Stomach (tissue), 9 donors: ENCODE data around the gene CDC42. TPM values are rescaled to one million over a fixed set of nuclear protein-coding genes. Genes with fewer than 3 reads are reported as not detected.
"Not testable (repeated sequence)": the region's sequence is repeated elsewhere in the genome, so short reads cannot be mapped to it uniquely, and the experiment has no call there.

Experiments used
- DNase-seq, 2 donors: peaks; one replicate each; pipeline versions ENCODE4 v3.0.0 to v3.0.0-alpha.2; 2013 to 2019
- H3K27ac ChIP-seq, 5 donors: fragments of 200-600 bp in 4 of 5; sonication (generic) in 4 of 5; one replicate each; pipeline ENCODE4 v1.5.1; 2013 to 2019; ENCODE audit warnings: mild to moderate bottlenecking in 1 of 5, moderate library complexity in 1 of 5
- H3K27me3 ChIP-seq, 3 donors: fragments of 200-600 bp; sonication (generic); one replicate each; pipeline ENCODE4 v1.5.1; 2017 to 2019; ENCODE audit warnings: mixed run types in 1 of 3
- H3K36me3 ChIP-seq, 4 donors: fragments of 200-600 bp; sonication (generic); 1 replicate in 3 of 4; 2 replicates in 1 of 4; pipeline ENCODE4 v1.5.1; 2016 to 2019
- H3K4me1 ChIP-seq, 4 donors: fragments of 200-600 bp; sonication (generic); one replicate each; pipeline ENCODE4 v1.5.1; 2016 to 2019
- H3K4me3 ChIP-seq, 4 donors: fragments of 200-600 bp; sonication (generic) in 3 of 4; one replicate each; pipeline ENCODE4 v1.5.1; 2016 to 2019; ENCODE audit warnings: mild to moderate bottlenecking in 1 of 4
- H3K9me3 ChIP-seq, 4 donors: fragments of 200-600 bp; sonication (generic); one replicate each; pipeline ENCODE4 v1.5.1; 2016 to 2019
- EP300 ChIP-seq: sonication (generic); formaldehyde crosslinking; IDR thresholded peaks from one replicate; pipeline ENCODE4 v1.6.1; 2017; ENCODE audit warnings: antibody characterized with exemption
- POLR2A ChIP-seq, 4 donors: fragments of 450-650 bp; IDR thresholded peaks; one replicate each; pipeline ENCODE4 v1.6.1; 2016; ENCODE audit warnings: antibody characterized with exemption in 4 of 4, control low read depth in 2 of 4, mild to moderate bottlenecking in 1 of 4, moderate library complexity in 1 of 4
- POLR2AphosphoS5 ChIP-seq, 3 donors: sonication (generic); formaldehyde crosslinking; IDR thresholded peaks; one replicate each; pipeline ENCODE4 v1.6.1; 2016; ENCODE audit warnings: antibody characterized with exemption in 3 of 3
- WGBS, 5 donors: extraction: QIAGEN DNeasy Blood & Tissue Kit in 3 of 5; methylation state at CpG; one replicate each; pipeline versions ENCODE4 v1.1.5 to v1.1.7; 2013 to 2018; 5-methylcytosine and 5-hydroxymethylcytosine counted together
- intact Hi-C: fragments of 100-400 bp; cut with DNase I; formaldehyde crosslinking; loops from one replicate; pipeline ENCODE4 v1.15.1; 2023; ENCODE audit warnings: low total_unique reads
- polyA plus RNA-seq, 3 donors: library from polyadenylated mRNA; stranded (reverse); fragments of 200-250 nt; gene quantifications; one replicate each; pipeline ENCODE4 v1.2.3, GENCODE V29; 2013
- total RNA-seq, 5 donors: library from RNA; depleted of rRNA; stranded (reverse); fragments of >200 nt; gene quantifications; one replicate each; pipeline versions ENCODE4 v1.1.0 to v1.2.3, GENCODE V29; 2014 to 2016
- TF ChIP-seq, protein P1 (sequence below), 7 experiments: fragments of 450-650 bp in 4 of 7; fragments of 200-600 bp in 3 of 7; sonication (generic) in 3 of 7; IDR thresholded peaks; one replicate each; pipeline ENCODE4 v1.5.1; 2016 to 2019; ENCODE audit warnings: antibody characterized with exemption in 7 of 7, control low read depth in 2 of 7, mild to moderate bottlenecking in 1 of 7
- donor health status: healthy with polysubstance abuse.
- donor health status: Bipolar disorder and iron deficiency.
- donor health status: healthy.

Gene CDC42
- total and polyA plus RNA-seq, 8 donors: 72.4 to 425 (median 122) TPM

DNA sequence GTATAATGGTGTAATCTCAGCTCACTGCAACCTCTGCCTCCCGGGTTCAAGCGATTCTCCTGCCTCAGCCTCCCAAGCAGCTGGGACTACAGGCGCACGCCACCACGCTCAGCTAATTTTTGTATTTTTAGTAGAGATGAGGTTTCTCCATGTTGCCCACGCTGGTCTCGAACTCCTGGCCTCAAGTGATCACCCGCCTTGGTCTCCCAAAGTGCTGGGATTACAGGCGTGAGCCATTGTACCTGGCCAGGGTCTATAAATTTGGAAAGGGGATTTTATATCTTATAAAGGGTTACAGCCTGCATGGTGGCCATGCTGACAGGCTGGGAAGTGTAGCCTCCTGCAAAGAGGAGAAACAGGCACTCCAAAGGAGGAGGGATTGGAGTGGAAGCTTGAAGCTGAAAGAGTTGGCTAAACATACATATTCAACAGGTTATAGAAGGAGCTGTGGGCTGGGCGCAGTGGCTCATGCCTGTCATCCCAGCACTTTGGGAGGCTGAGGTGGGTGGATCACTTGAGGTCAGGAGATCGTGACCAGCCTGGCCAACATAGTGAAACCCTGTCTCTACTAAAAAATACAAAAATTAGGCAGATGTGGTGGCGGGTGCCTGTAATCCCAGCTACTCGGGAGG, 37.8 kb upstream of the CDC42 start:
- H3K4me1 ChIP-seq, DNase-seq, H3K36me3 ChIP-seq, H3K4me3 ChIP-seq, H3K27ac ChIP-seq, intact Hi-C loops, H3K27me3 ChIP-seq, H3K9me3 ChIP-seq: not testable (repeated sequence)
- WGBS, 5 donors: 82 to 94% (median 91%) methylated on average over 13 of the region's 13 CpGs

- TF ChIP-seq POLR2AphosphoS5 (IDR thresholded peaks at IDR 0.05) (no peak), POLR2A (IDR thresholded peaks at IDR 0.05) (no peak), EP300 (no peak)
- TF ChIP-seq, protein P1, sequence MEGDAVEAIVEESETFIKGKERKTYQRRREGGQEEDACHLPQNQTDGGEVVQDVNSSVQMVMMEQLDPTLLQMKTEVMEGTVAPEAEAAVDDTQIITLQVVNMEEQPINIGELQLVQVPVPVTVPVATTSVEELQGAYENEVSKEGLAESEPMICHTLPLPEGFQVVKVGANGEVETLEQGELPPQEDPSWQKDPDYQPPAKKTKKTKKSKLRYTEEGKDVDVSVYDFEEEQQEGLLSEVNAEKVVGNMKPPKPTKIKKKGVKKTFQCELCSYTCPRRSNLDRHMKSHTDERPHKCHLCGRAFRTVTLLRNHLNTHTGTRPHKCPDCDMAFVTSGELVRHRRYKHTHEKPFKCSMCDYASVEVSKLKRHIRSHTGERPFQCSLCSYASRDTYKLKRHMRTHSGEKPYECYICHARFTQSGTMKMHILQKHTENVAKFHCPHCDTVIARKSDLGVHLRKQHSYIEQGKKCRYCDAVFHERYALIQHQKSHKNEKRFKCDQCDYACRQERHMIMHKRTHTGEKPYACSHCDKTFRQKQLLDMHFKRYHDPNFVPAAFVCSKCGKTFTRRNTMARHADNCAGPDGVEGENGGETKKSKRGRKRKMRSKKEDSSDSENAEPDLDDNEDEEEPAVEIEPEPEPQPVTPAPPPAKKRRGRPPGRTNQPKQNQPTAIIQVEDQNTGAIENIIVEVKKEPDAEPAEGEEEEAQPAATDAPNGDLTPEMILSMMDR (IDR thresholded peaks at IDR 0.05): no peak
- WGBS, 5 donors: 60 to 68% (median 64%) methylated on average over 10 of the region's 10 CpGs
- H3K4me3 ChIP-seq: no peak overlapping the region
- H3K9me3 ChIP-seq: no peaks in the 10 kb centered on the region
- peaks cover under 1 to 20% (median 9%) of the 10 kb centered on the region in 4 donors for H3K4me1 ChIP-seq
- H3K27me3 ChIP-seq: no peaks in the 10 kb centered on the region
- peak; percentile 35 to 69 for DNase-seq
- peak overlapping the region in 3 of 5 donors; percentile 30 to 77 (median 39) for H3K27ac ChIP-seq
- intact Hi-C loops: no loop called here
- H3K36me3 ChIP-seq: no peaks in the 10 kb centered on the region
Measured at GRCh38 chr1:22018583-22019559, 33.6 kb upstream of the CDC42 start.

GRCh38 chr1:22021061-22021460, 31.4 kb upstream of the CDC42 start:
- Histone ChIP-seq H3K27ac (no peak overlapping the region), H3K4me3 (no peak overlapping the region), H3K4me1 (peaks cover 9 to 34% (median 23%) of the 10 kb centered on the region in 4 donors), H3K9me3 (no peaks in the 10 kb centered on the region), H3K27me3 (no peaks in the 10 kb centered on the region), H3K36me3 (no peaks in the 10 kb centered on the region)
- intact Hi-C loops: no loop called here
- TF ChIP-seq POLR2A (IDR thresholded peaks at IDR 0.05) (no peak), POLR2AphosphoS5 (IDR thresholded peaks at IDR 0.05) (no peak), EP300 (no peak)
- TF ChIP-seq, protein P1 (IDR thresholded peaks at IDR 0.05): no peak
- DNase-seq: no peak
- 81 to 94% (median 87%) methylated on average over 6 of the region's 6 CpGs for WGBS, 5 donors

DNA sequence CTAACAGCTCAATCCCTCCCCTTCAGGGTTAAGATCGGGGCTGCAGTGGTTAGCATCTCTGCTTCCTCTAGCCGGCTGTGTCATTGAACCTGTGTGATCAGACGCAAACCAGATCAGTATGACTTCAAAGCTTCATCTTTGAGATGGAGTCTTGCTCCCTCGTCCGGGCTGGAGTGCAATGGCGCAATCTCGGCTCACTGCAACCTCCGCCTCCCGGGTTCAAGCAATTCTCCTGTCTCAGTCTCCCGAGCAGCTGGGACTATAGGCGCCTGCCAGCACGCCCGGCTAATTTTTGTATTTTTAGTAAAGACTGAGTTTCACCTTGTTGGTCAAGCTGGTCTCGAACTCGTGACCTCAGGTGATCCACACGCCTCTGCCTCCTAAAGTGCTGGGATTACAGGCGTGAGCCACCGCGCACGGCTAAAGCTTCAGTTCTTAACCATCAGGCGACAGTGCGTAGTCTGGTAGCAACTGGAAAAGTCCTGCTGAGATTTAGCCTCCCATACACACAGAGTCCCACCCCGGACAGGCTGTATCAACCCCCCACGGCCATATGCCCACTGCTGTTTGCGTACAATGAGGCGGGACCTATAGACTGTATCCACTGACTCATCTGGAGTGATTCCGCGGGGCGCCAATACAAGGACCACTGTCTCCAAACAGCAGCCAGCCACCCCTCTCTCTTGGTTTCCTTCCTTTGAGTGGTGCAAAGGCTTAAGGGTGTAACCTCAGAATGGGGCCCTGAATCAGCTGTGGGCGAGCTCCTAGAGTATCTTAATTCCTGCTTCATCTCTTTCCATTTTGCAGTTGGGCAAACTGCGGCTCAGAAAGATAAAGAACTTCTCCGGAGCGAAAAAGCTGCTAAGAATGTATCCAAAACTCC, 27.8 kb upstream of the CDC42 start:
- Histone ChIP-seq H3K36me3 (no peaks in the 10 kb centered on the region), H3K4me1 (peaks cover 13 to 45% (median 32%) of the 10 kb centered on the region in 4 donors), H3K27me3 (no peaks in the 10 kb centered on the region), H3K4me3 (peak overlapping the region; percentile 68 to 93 (median 89)), H3K9me3 (no peaks in the 10 kb centered on the region), H3K27ac (peak overlapping the region; percentile 97 to 100 (median 99))
- peak; percentile 49 to 92 for DNase-seq
- WGBS, 5 donors: 1 to 7% (median 4%) methylated on average over 25 to 33 of the region's 33 CpGs
- TF ChIP-seq, protein P1 (IDR thresholded peaks at IDR 0.05): no peak
- no peak for TF ChIP-seq POLR2AphosphoS5 (IDR thresholded peaks at IDR 0.05)
- TF ChIP-seq POLR2A (IDR thresholded peaks at IDR 0.05): no peak
- no peak for TF ChIP-seq EP300
- intact Hi-C loops: no loop called here
